ENCODE results near the gene LMO3. TPM values are rescaled to one million over a fixed set of nuclear protein-coding genes. Genes with fewer than 3 reads are reported as not detected.

The LMO3 gene
- total and polyA plus RNA-seq, 12 donors: 0.17 to 3.2 (median 1.4) TPM

DNA sequence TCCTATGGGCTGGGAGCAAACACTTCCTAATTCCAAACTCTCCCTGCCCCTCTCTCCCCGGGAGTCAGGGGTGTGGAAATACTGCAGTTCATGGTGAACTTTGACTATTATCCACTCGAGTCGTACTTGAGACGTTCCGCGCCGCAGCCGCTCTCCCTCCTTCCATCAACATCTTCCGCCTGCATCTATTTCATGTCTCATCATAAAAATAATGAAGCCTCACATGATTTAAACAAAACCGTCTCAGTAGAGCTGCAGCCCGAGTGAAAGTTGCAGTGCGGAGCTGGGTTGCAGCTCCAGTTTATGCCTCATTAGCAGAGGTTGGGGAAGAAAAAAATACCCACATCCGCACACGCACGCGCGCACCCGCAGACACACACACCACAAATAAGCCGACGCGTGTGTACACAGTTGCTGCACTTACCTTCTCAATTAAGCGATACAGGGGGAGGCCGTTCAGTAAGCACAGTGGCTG is 283 bp downstream of the LMO3 start:
- WGBS, 2 donors: 1% methylated on average over 23 of the region's 23 CpGs
- peak overlapping the region in 9 of 10 donors; percentile 36 to 55 (median 48) for H3K4me3 ChIP-seq
- intact Hi-C loops (cut with DNase I): no loop called here
- no peaks in the 10 kb centered on the region for H3K9me3 ChIP-seq
- H3K27ac ChIP-seq: peak overlapping the region in 7 of 10 donors; percentile 2 to 62 (median 56)
- no peaks in the 10 kb centered on the region for H3K36me3 ChIP-seq
- ATAC-seq (peak in 6 of 8 donors; percentile 17 to 55 (median 34)), DNase-seq (no peak)
- peaks cover 0 to 26% (median 3%) of the 10 kb centered on the region in 9 donors for H3K4me1 ChIP-seq
- H3K27me3 ChIP-seq: peaks cover 0 to 63% (median 49%) of the 10 kb centered on the region in 7 donors
- TF ChIP-seq, protein P1, sequence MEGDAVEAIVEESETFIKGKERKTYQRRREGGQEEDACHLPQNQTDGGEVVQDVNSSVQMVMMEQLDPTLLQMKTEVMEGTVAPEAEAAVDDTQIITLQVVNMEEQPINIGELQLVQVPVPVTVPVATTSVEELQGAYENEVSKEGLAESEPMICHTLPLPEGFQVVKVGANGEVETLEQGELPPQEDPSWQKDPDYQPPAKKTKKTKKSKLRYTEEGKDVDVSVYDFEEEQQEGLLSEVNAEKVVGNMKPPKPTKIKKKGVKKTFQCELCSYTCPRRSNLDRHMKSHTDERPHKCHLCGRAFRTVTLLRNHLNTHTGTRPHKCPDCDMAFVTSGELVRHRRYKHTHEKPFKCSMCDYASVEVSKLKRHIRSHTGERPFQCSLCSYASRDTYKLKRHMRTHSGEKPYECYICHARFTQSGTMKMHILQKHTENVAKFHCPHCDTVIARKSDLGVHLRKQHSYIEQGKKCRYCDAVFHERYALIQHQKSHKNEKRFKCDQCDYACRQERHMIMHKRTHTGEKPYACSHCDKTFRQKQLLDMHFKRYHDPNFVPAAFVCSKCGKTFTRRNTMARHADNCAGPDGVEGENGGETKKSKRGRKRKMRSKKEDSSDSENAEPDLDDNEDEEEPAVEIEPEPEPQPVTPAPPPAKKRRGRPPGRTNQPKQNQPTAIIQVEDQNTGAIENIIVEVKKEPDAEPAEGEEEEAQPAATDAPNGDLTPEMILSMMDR (IDR thresholded peaks at IDR 0.05): no peak

- intact Hi-C loops (cut with DNase I): no loop called here
- ATAC-seq: peak in 1 of 8 donors; percentile 40
- H3K27ac ChIP-seq: peak overlapping the region in 4 of 10 donors; percentile 15 to 62 (median 60)
These were observed 1.2 kb downstream of the LMO3 start for GRCh38 chr12:16604596-16605252.

GRCh38 chr12:16603916-16604575 is 1.9 kb downstream of the LMO3 start:
- 79 to 86% methylated on average over 3 of the region's 3 CpGs for WGBS, 2 donors
- H3K9me3 ChIP-seq: no peaks in the 10 kb centered on the region
- intact Hi-C loops (cut with DNase I): no loop called here
- H3K36me3 ChIP-seq: no peaks in the 10 kb centered on the region
- H3K4me1 ChIP-seq: peaks cover 0 to 26% (median 3%) of the 10 kb centered on the region in 9 donors
- no peak for DNase-seq
- H3K4me3 ChIP-seq: peak overlapping the region in 5 of 10 donors; percentile 39 to 55 (median 54)
- ATAC-seq: peak in 1 of 8 donors; percentile 9
- TF ChIP-seq, protein P1 (IDR thresholded peaks at IDR 0.05): no peak
- peak overlapping the region in 1 of 10 donors; percentile 62 for H3K27ac ChIP-seq
- peaks cover 0 to 50% (median 35%) of the 10 kb centered on the region in 7 donors for H3K27me3 ChIP-seq

More at GRCh38 chr12:16604596-16605252, 1.2 kb downstream of the LMO3 start:
- WGBS, 2 donors: 15 to 17% methylated on average over 22 of the region's 22 CpGs
- TF ChIP-seq, protein P1 (IDR thresholded peaks at IDR 0.05): no peak
- H3K9me3 ChIP-seq: no peaks in the 10 kb centered on the region
- peak in 1 of 2 donors; percentile 15 for DNase-seq
- peaks cover 0 to 56% (median 41%) of the 10 kb centered on the region in 7 donors for H3K27me3 ChIP-seq
- H3K4me1 ChIP-seq: peaks cover 0 to 26% (median 3%) of the 10 kb centered on the region in 9 donors
- no peaks in the 10 kb centered on the region for H3K36me3 ChIP-seq
- peak overlapping the region in 8 of 10 donors; percentile 5 to 55 (median 50) for H3K4me3 ChIP-seq

- Histone ChIP-seq H3K27ac (no peak overlapping the region), H3K27me3 (peaks cover 0 to 43% (median 29%) of the 10 kb centered on the region in 7 donors), H3K9me3 (no peaks in the 10 kb centered on the region), H3K4me1 (peaks cover 0 to 26% (median 3%) of the 10 kb centered on the region in 9 donors), H3K4me3 (peak overlapping the region in 3 of 10 donors; percentile 48 to 55 (median 54)), H3K36me3 (no peaks in the 10 kb centered on the region)
- 91 to 93% methylated on average over 5 of the region's 5 CpGs for WGBS, 2 donors
- intact Hi-C loops (cut with DNase I): no loop called here
- DNase-seq: no peak
- ATAC-seq: no peak
- TF ChIP-seq, protein P1 (IDR thresholded peaks at IDR 0.05): no peak
These were observed 2.6 kb downstream of the LMO3 start for GRCh38 chr12:16603260-16603915.
